ENCODE measurements around the gene TIMM17A. TPM values are rescaled to one million over a fixed set of nuclear protein-coding genes. Genes with fewer than 3 reads are reported as not detected.

TIMM17A gene
- polyA plus RNA-seq, 1 donor (not counting 4 experiments of a cell fraction or from before 2014, with no cell fraction given): 116 TPM

GRCh38 chr1:202011994-202012393 lies 56.7 kb downstream of the TIMM17A start:
- H3K36me3 ChIP-seq (ENCODE audit: control insufficient read depth in 2 of 2, extremely low read depth in 1 of 2, insufficient read depth in 2 of 2, low read length in 2 of 2): peaks cover 0 to 2% of the 10 kb centered on the region in 2 experiments
- H3K4me1 ChIP-seq (ENCODE audit: control insufficient read depth, extremely low read depth, insufficient read depth, low read length): peaks cover 30% of the 10 kb centered on the region
- dilution Hi-C loops (cut with MboI; ENCODE audit: extremely low pct_ligation_motif_present, low sequenced_read_pairs): no loop called here
- no peaks in the 10 kb centered on the region for H3K27me3 ChIP-seq (ENCODE audit: control insufficient read depth, extremely low read depth, insufficient read depth, low read length)
- H3K9me3 ChIP-seq (ENCODE audit: control insufficient read depth, low read depth, low read length): no peaks in the 10 kb centered on the region
- no peak overlapping the region for H3K9ac ChIP-seq (ENCODE audit: control insufficient read depth, extremely low read depth, insufficient read depth, low read length)
- no peak overlapping the region for H2AFZ ChIP-seq (ENCODE audit: control insufficient read depth, low read length)
- peaks cover 2% of the 10 kb centered on the region for H3K9me1 ChIP-seq (ENCODE audit: control insufficient read depth, extremely low read depth, insufficient read depth, low read length)
- DNase-seq (ENCODE audit: low read depth, low spot score) (no peak), FAIRE-seq (no peak)
- H4K20me1 ChIP-seq (ENCODE audit: control insufficient read depth, extremely low read depth, insufficient read depth, low read length): no peaks in the 10 kb centered on the region
- H3K4me3 ChIP-seq (ENCODE audit: control insufficient read depth in 2 of 3, extremely low read depth in 1 of 3, insufficient read depth in 2 of 3, low read depth in 1 of 3, low read length in 3 of 3): no peak overlapping the region
- H3K4me2 ChIP-seq (ENCODE audit: control insufficient read depth, extremely low read depth, insufficient read depth, low read depth, low read length): no peak overlapping the region
- H3K27ac ChIP-seq (ENCODE audit: control insufficient read depth, insufficient read depth, low read length): no peak overlapping the region
- H3K79me2 ChIP-seq (ENCODE audit: control insufficient read depth, insufficient read depth, low read length): no peaks in the 10 kb centered on the region
- no peak for TF ChIP-seq CTCF (optimal IDR thresholded peaks at IDR 0.05 in 1 of 3, IDR thresholded peaks at IDR 0.05 in 1 of 3, conservative IDR thresholded peaks at IDR 0.05 in 1 of 3; ENCODE audit: extremely low read depth in 1 of 3, insufficient read depth in 2 of 3, low read length in 3 of 3)
- no peak for TF ChIP-seq EZH2 (IDR thresholded peaks at IDR 0.05; ENCODE audit: low read length)

GRCh38 chr1:202012544-202013478 lies 57.5 kb downstream of the TIMM17A start:
- H3K36me3 ChIP-seq (ENCODE audit: control insufficient read depth in 2 of 2, extremely low read depth in 1 of 2, insufficient read depth in 2 of 2, low read length in 2 of 2): no peaks in the 10 kb centered on the region
- dilution Hi-C loops (cut with MboI; ENCODE audit: extremely low pct_ligation_motif_present, low sequenced_read_pairs): no loop called here
- no peaks in the 10 kb centered on the region for H3K27me3 ChIP-seq (ENCODE audit: control insufficient read depth, extremely low read depth, insufficient read depth, low read length)
- no peaks in the 10 kb centered on the region for H4K20me1 ChIP-seq (ENCODE audit: control insufficient read depth, extremely low read depth, insufficient read depth, low read length)
- H3K27ac ChIP-seq (ENCODE audit: control insufficient read depth, insufficient read depth, low read length): no peak overlapping the region
- no peak for FAIRE-seq
- H3K79me2 ChIP-seq (ENCODE audit: control insufficient read depth, insufficient read depth, low read length): no peaks in the 10 kb centered on the region
- DNase-seq (ENCODE audit: low read depth, low spot score): no peak
- no peak overlapping the region for H3K4me3 ChIP-seq (ENCODE audit: control insufficient read depth in 2 of 3, extremely low read depth in 1 of 3, insufficient read depth in 2 of 3, low read depth in 1 of 3, low read length in 3 of 3)
- TF ChIP-seq EZH2 (IDR thresholded peaks at IDR 0.05; ENCODE audit: low read length) (no peak), CTCF (optimal IDR thresholded peaks at IDR 0.05 in 1 of 3, IDR thresholded peaks at IDR 0.05 in 1 of 3, conservative IDR thresholded peaks at IDR 0.05 in 1 of 3; ENCODE audit: extremely low read depth in 1 of 3, insufficient read depth in 2 of 3, low read length in 3 of 3) (no peak)
- no peak overlapping the region for H2AFZ ChIP-seq (ENCODE audit: control insufficient read depth, low read length)
- H3K9me3 ChIP-seq (ENCODE audit: control insufficient read depth, low read depth, low read length): no peaks in the 10 kb centered on the region
- H3K4me1 ChIP-seq (ENCODE audit: control insufficient read depth, extremely low read depth, insufficient read depth, low read length): peaks cover 21% of the 10 kb centered on the region
- H3K4me2 ChIP-seq (ENCODE audit: control insufficient read depth, extremely low read depth, insufficient read depth, low read depth, low read length): no peak overlapping the region
- H3K9me1 ChIP-seq (ENCODE audit: control insufficient read depth, extremely low read depth, insufficient read depth, low read length): peaks cover 2% of the 10 kb centered on the region
- no peak overlapping the region for H3K9ac ChIP-seq (ENCODE audit: control insufficient read depth, extremely low read depth, insufficient read depth, low read length)
